NCI-H2081 treated with DMSO at 0.1 percent for 48 hours (cell line): Measurements from ENCODE around the gene SLIT3.
"Not testable (repeated sequence)": the region's sequence is repeated elsewhere in the genome, so short reads cannot be mapped to it uniquely, and the experiment has no call there.

Source experiments
- DNase-seq: peaks from one replicate; lab custom pipeline; 2025; lab: John Stamatoyannopoulos, UW

SLIT3 gene

GRCh38 chr5:168638846-168639245, 662.1 kb downstream of the SLIT3 start:
- DNase-seq = not testable (repeated sequence)

DNA sequence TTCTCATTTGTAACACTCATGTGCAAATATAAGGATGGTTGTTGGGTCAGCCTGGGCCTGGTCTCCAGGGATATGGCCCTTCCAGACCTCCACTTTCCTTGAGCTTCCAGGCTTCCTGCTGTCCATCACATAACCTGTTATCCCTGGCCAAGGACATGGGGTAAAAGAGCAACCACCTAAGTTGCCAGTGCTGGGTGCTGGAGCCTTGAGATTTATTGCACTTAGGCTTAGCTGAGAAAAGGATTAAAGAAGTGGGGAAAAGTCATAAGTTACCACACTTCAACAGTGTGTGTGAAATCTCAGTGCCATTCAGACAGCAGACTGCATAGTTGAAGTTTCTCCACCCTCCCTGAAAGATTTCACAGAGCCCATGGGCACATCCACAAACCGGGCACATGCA, 663.1 kb downstream of the SLIT3 start:
- no peak for DNase-seq

DNA sequence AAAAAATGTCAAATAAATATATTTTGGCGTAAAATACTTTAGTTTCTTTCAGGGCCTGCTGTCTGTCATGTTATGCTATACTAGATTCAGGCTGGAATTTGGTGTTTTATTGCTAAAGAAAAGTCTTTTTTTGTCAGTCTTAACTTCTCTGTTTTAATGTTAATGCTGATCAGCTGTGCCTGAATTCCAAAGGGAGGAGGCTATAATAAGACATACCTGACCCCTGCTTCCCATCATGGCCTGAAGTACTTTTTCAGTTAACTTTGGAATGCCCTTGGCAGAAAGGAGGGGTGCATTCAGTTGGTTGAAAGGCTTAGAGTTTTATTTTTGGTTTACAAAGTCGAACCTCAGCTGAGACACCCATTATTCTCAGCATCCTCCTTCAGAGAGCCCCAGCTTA, 663.7 kb downstream of the SLIT3 start:
- no peak for DNase-seq

DNA sequence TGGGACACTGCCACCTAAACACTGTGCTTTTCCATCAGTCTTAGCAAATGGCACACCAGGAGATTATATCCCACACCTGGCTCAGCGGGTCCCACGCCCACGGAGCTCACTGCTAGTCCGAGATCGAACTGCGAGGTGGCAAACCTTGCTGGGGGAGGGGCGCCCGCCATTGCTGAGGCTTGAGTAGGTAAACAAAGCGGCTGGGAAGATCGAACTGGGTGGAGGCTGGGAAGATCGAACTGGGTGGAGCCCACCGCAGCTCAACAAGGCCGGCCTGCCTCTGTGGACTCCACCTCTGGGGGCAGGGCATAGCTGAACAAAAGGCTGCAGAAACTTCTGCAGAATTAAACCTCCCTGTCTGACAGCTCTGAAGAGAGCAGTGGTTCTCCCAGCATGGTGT, 670.0 kb downstream of the SLIT3 start:
- DNase-seq = not testable (repeated sequence)

GRCh38 chr5:168624850-168625364, 676.0 kb downstream of the SLIT3 start:
- no peak for DNase-seq

GRCh38 chr5:168620807-168621206, 680.1 kb downstream of the SLIT3 start:
- no peak for DNase-seq

DNA sequence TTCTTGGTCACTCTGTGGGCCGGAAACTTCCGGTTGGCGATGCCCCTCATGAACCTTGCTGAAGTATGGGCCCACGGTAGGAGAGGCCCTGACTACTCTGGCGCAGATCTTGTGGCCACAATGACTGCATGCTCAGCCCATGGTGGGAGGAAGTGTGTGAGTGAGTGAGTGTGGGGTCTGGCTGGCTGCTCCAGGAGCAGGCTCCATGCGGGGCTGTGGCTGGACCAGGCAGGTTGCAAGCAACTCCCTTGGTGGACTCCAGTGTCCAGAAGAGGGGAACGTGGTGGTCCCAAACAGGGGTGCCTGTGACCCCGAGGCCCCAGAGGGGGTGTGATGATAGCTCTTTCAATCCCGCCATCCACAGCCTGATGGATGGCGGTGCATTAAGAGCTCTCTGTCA, 686.3 kb downstream of the SLIT3 start:
- DNase-seq = no peak

GRCh38 chr5:168613996-168614395, 686.9 kb downstream of the SLIT3 start:
- no peak for DNase-seq

- no peak for DNase-seq
Measured at GRCh38 chr5:168613396-168613795, 687.5 kb downstream of the SLIT3 start.

GRCh38 chr5:168612996-168613395, 687.9 kb downstream of the SLIT3 start:
- DNase-seq = no peak

- DNase-seq = no peak
Measured at GRCh38 chr5:168612123-168612522, 688.8 kb downstream of the SLIT3 start.
